Activated CD8-positive, alpha-beta memory T cell treated with anti-CD3 and anti-CD28 coated beads, Interleukin-2, amount 50 U/mL, for 48 hours (primary cell): ENCODE measurements around the gene IRF8.
A peak's percentile ranks its signal among the peaks of the same experiment; 100 is the strongest.

ENCODE experiments used
- DNase-seq: peaks from one replicate; pipeline ENCODE4 v3.0.0-alpha.2; 2020

Gene IRF8

GRCh38 chr16:85898521-85899442 lies at the start of gene IRF8:
TSS of gene IRF8 (plus strand) at chr16:85899162. CDS start at chr16:85903016, 3,854 bp downstream.
- DNase-seq = peak; percentile 92

GRCh38 chr16:85849388-85849787 lies 49.6 kb upstream of the IRF8 start:
- DNase-seq = peak; percentile 7

GRCh38 chr16:85850344-85850880 lies 48.5 kb upstream of the IRF8 start:
- peak; percentile 32 for DNase-seq

- peak; percentile 28 for DNase-seq
Measured at GRCh38 chr16:85851034-85851785, 47.8 kb upstream of the IRF8 start.

- DNase-seq = no peak
Measured at GRCh38 chr16:85853547-85854545, 45.1 kb upstream of the IRF8 start.

- no peak for DNase-seq
Measured at GRCh38 chr16:85854935-85855334, 44.0 kb upstream of the IRF8 start.

GRCh38 chr16:85856079-85856478 lies 42.9 kb upstream of the IRF8 start:
- peak; percentile 51 for DNase-seq

- no peak for DNase-seq
Measured at GRCh38 chr16:85856585-85856984, 42.4 kb upstream of the IRF8 start.

GRCh38 chr16:85857406-85857805 lies 41.6 kb upstream of the IRF8 start:
- DNase-seq = peak; percentile 44

GRCh38 chr16:85858571-85858970 lies 40.4 kb upstream of the IRF8 start:
- peak; percentile 26 for DNase-seq

- DNase-seq = peak; percentile 35
Measured at GRCh38 chr16:85858984-85859817, 39.8 kb upstream of the IRF8 start.

GRCh38 chr16:85859818-85860125 lies 39.2 kb upstream of the IRF8 start:
- DNase-seq = peak; percentile 15

GRCh38 chr16:85860413-85861094 lies 38.4 kb upstream of the IRF8 start:
- DNase-seq = peak; percentile 45

- DNase-seq = no peak
Measured at GRCh38 chr16:85861095-85861825, 37.7 kb upstream of the IRF8 start.

GRCh38 chr16:85862476-85863383 lies 36.2 kb upstream of the IRF8 start:
- DNase-seq = no peak

- no peak for DNase-seq
Measured at GRCh38 chr16:85863384-85863774, 35.6 kb upstream of the IRF8 start.

GRCh38 chr16:85864965-85865364 lies 34.0 kb upstream of the IRF8 start:
- DNase-seq = no peak

- DNase-seq = no peak
Measured at GRCh38 chr16:85867189-85867588, 31.8 kb upstream of the IRF8 start.

- DNase-seq = no peak
Measured at GRCh38 chr16:85868495-85868894, 30.5 kb upstream of the IRF8 start.
